HPDE6-E6E7 (cell line): ENCODE data around the gene ALX4.

Source experiments
- DNase-seq: peaks from one replicate; pipeline ENCODE4 v3.0.0; 2011; ENCODE audit warnings: missing footprints; ENCODE audit errors: extremely low spot score

ALX4 gene

GRCh38 chr11:44309478-44310205 lies at the start of gene ALX4:
Gene ALX4 (minus strand): TSS chr11:44310139. CDS start chr11:44310062, 77 bp downstream.
- DNase-seq = no peak

- DNase-seq = no peak
These were observed 49.2 kb upstream of the ALX4 start for GRCh38 chr11:44359162-44359561.

GRCh38 chr11:44358713-44359112 lies 48.8 kb upstream of the ALX4 start:
- DNase-seq = no peak

- DNase-seq = no peak
These were observed 47.8 kb upstream of the ALX4 start for GRCh38 chr11:44357711-44358110.

GRCh38 chr11:44356351-44356750 lies 46.4 kb upstream of the ALX4 start:
- no peak for DNase-seq

- no peak for DNase-seq
These were observed 42.1 kb upstream of the ALX4 start for GRCh38 chr11:44351898-44352498.

GRCh38 chr11:44351006-44351660 lies 41.2 kb upstream of the ALX4 start:
- no peak for DNase-seq

- DNase-seq = no peak
These were observed 39.4 kb upstream of the ALX4 start for GRCh38 chr11:44349328-44349727.

- no peak for DNase-seq
These were observed 38.8 kb upstream of the ALX4 start for GRCh38 chr11:44348721-44349120.

- no peak for DNase-seq
These were observed 38.2 kb upstream of the ALX4 start for GRCh38 chr11:44348114-44348513.

- no peak for DNase-seq
These were observed 37.6 kb upstream of the ALX4 start for GRCh38 chr11:44347538-44347937.

- DNase-seq = no peak
These were observed 37.0 kb upstream of the ALX4 start for GRCh38 chr11:44346983-44347382.

- no peak for DNase-seq
These were observed 35.8 kb upstream of the ALX4 start for GRCh38 chr11:44345781-44346180.

- no peak for DNase-seq
These were observed 35.0 kb upstream of the ALX4 start for GRCh38 chr11:44344921-44345320.

- no peak for DNase-seq
These were observed 34.5 kb upstream of the ALX4 start for GRCh38 chr11:44344423-44344820.

GRCh38 chr11:44343778-44344422 lies 34.0 kb upstream of the ALX4 start:
- DNase-seq = no peak

GRCh38 chr11:44342616-44343015 lies 32.7 kb upstream of the ALX4 start:
- no peak for DNase-seq

- no peak for DNase-seq
These were observed 30.7 kb upstream of the ALX4 start for GRCh38 chr11:44340656-44341055.

GRCh38 chr11:44339530-44339883 lies 29.6 kb upstream of the ALX4 start:
- no peak for DNase-seq

- no peak for DNase-seq
These were observed 29.0 kb upstream of the ALX4 start for GRCh38 chr11:44338698-44339529.

GRCh38 chr11:44338026-44338425 lies 28.1 kb upstream of the ALX4 start:
- DNase-seq = no peak

- DNase-seq = no peak
These were observed 26.0 kb upstream of the ALX4 start for GRCh38 chr11:44335919-44336318.
